Midbrain (tissue), 1 donor: ENCODE measurements around the gene SERINC2.
A peak's percentile ranks its signal among the peaks of the same experiment; 100 is the strongest.
"Not testable (repeated sequence)": the region's sequence is repeated elsewhere in the genome, so short reads cannot be mapped to it uniquely, and the experiment has no call there.

ENCODE experiments used
- DNase-seq: peaks from one replicate; lab custom pipeline; 2025; lab: John Stamatoyannopoulos, UW

The SERINC2 gene

DNA sequence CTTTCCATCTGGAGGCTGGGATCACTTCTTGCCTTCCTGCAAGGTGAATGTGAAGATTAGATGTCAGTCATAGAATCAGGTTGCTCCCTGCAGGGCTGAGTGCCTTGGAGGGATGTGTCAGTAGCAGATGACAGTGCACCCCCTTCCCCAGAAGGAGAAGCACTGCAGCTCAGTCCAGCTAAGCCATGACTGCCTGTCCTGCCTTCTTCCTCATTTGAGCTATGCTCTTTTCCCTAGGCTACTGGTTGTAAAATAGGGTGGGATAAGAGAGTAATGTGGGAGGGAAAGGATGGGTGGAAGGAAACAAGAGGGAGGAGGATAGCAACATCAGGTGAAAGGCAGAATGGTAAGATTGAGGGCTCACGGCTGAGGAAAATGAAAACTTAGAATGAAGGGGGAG is 29.0 kb upstream of the SERINC2 start:
- DNase-seq, result no peak

DNA sequence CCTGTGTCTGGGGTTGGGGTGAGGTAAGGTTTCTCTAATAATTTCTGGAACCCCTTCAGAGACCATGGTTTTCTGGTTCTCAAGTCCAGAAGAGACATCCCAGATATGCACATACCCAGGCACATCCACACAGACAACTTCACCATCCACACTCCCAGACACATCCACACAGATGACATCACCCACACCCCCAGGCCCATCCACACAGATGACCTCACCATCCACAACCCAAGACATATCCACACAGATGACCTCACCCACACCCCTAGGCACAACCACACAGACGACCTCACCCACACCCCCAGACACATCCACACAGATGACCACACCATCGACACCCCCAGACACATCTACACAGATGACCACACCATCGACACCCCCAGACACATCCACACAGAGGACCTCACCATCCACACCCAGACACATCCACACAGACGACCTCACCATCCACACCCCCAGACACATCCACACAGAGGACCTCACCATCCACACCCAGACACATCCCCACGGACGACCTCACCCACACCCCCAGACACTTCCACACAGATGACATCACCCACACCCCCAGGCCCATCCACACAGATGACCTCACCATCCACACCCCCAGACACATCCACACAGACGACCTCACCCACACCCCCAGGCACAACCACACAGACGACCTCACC is 26.3 kb upstream of the SERINC2 start:
- DNase-seq, result not testable (repeated sequence)

DNA sequence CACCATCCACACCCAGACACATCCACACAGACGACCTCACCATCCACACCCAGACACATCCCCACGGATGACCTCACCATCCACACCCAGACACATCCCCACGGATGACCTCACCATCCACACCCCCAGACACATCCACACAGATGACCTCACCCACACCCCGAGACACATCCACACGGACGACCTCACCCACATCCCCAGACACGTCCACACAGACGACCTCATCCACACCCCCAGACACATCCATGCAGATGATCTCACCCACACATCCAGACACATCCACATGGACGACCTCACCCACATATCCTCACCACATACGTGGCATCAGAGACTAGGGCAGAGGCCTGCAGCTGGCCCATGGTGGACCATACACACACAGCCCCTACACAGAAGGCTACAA is 25.4 kb upstream of the SERINC2 start:
- DNase-seq, result no peak

DNA sequence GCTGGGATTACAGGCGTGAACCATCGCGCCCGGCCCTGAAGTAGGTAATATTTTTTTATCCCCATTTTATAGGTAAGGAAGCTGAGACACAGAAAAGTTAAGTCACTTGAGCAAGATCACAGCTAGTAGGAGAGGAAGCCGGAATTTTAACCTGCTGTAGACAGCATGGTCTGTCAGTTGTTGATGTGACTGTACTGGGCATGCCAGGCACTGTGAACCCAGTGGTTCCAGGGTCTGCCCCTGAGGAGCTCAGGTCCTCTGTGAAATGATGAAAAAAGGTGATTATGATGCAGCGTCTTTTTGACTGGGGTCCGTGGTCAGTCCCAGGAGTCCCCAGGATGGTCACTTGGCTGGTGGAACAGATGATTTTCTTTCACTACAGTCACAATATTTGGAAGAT is 23.4 kb upstream of the SERINC2 start:
- no peak for DNase-seq

DNA sequence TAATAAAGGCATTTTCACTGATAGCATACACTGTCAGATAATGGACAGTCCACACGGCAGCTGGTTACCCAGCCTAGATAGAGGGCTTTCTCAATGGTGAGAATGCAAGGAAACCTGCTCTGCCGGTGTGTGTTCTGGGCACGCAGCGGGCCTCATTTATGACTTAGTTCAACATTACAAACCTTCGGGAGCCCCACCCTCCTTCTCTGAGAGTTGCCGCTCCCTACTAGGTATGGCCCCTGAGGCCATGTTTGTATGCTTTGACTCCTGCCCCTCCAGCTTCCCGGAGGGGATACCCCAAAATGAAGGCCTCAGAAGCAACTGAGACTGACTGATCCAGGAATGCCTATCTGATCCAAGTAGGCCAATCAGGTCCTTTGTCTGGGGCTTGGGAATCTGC is 22.9 kb upstream of the SERINC2 start:
- DNase-seq, result no peak

DNA sequence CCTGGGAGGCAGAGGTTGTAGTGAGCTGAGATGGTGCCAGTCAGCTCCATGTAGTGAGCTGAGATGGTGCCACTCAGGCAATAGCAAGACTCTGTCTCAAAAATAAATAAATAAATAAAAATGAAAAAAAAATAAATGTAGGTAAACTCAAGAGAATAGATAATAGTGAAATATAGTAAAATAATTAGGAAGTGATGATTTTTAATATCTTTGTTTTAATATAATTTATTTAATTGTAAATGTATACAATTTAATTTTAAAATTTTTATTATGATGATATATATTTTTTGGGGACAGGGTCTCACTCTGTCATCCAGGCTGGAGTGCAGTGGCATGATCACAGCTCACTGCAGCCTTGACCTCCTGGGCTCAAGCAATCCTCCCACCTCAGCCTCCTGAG is 19.6 kb upstream of the SERINC2 start:
- DNase-seq, result no peak

DNA sequence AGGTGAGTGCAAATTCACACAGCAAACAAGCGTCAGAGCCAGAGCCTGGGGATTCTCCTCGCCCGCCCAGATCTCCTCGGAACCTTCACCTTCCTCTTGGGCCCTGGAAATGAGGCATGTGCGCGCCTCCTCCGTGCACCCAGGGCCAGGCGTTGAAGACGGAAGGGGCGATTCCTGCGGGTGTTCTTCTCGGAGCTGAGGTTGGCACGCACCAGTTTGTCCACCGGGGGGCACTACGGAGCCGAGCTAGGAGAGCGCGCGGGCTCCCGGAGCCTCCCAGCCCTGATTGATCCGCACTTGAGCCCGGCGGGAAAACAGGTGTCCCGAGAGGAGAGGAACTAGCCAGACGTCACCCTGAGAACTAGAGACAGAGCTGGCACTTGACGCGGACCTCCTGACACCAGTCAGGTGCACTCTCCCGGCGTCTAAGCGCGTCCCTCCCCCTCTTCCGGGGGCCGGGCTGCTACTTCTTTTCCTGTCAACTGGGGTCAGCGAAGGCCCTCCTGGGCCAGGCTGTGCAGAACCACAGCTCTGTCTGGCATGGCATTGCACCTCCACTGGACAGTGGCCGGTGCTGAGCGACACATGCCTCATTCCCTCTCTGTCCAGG is 18.3 kb upstream of the SERINC2 start:
- peak; percentile 86 for DNase-seq

DNA sequence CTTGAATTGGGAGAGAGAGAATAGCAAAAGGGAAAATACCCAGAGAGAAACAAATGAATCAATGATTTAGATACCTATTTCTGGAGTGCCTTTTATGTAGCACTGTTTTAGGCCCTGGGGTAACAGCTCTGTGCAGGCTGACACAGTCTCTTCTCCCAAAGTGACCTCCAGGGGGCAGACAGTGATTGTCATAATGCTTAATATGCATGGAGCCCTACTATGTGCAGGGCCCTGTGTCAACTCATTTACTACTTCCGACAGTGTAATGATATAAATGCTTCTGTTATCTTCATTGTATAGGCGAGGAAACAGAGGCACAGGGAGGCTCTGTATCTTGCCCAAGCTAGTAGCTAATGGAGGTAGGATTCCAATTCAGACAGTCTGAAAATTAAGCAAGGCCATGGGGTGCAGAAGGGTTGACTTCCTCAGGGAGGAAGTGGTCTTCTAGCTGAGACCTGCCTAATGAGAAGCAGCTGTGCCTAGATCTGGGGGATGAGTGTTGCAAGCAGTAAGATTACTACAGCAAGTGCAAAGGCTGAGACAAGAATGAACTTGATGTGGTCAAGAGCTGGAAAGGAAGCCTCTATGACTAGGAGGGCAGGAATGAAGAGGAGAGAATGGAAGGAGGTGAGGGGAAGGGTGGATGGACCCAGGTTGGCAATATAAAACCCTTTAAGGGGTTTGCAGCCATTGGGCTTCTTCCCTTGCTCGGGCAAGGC is 16.2 kb upstream of the SERINC2 start:
- DNase-seq, result no peak

DNA sequence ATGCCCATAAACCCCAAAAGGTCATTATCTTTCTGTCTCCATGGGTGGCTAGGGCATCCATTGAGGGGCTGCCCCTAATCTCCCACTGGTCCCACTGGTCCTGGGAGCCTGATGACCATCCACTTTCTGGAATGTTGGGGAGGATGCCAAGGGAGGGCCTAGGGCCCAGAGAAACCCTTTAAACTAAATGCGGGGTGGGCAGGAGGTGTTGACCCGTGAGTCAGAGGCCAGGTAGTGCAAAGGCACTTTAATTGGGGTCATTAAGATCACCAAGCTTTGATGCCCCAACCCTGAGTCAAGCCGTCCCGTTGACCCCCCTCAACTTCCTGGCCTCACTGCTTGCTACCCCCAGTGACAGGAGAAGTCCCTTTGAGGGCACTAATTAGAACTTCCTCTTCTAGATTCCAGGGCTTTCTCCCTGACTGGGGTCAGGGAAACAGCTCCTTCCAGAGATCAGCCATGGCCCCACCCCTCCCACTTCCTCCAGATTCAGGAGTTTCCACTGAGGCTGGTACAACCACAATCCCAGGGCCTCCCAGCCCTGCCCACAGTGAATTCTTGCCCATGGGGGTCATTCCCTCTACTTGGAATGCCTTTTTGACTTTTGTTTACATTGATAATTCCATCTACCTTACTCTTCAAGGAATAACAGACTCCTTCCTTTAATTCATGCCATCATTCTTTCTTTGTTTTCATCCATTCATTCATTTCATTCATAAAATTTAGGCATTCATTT is 15.5 kb upstream of the SERINC2 start:
- DNase-seq, result no peak

DNA sequence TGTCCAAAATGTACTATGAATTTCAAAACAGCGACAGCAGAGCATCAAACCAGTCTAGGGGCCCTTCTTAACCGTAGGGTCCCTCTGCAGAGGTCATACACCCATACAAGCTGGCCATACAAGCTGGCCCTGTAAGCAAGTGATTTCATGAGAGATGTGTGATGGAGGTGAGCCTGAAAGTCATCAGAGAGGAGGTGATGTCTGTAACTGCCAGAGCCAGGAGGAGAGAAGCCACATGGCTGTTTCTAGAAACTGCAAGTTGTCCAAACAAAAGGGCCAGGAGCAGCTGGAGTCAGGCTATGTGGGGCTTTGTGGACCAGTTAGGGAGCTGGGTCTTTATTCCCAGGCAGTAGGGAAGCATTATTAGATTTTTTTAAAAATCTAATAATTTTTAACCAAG is 14.8 kb upstream of the SERINC2 start:
- DNase-seq, result no peak

DNA sequence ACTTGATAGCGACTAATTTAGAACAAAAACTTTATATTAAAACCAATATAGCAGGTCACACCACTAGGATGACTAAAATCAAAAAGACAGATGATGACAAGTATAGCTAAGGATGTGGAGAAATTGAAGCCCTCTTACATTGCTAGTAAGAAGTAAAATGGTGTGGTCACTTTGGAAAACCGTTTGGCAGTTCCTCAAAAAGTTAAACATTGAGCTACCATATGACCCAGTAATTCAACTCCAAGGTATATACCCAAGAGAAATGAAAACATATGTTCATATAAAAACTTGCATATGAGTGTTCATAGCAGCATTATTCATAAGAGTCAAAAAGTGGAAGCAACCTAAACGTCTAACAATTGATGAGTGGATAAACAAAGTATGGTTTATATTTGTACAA is 13.0 kb upstream of the SERINC2 start:
- DNase-seq, result no peak

DNA sequence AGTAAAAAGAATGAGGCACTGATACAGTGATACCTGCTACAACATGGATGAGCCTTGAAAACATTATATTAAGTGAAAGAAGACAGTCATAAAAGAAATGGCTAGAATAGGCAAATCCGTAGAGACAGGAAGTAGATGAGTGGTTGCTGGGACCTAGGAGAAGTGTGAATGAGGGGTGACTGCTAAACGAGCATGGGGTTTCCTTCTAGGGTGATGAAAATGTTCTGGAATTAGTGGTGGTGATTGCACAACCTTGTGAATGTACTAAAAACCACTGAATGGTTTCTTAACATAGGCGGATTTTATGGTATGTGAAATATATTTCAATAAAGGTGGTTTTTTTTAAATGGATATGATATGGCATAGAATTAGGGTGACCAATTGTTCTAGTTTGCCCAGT is 12.6 kb upstream of the SERINC2 start:
- DNase-seq, result no peak

DNA sequence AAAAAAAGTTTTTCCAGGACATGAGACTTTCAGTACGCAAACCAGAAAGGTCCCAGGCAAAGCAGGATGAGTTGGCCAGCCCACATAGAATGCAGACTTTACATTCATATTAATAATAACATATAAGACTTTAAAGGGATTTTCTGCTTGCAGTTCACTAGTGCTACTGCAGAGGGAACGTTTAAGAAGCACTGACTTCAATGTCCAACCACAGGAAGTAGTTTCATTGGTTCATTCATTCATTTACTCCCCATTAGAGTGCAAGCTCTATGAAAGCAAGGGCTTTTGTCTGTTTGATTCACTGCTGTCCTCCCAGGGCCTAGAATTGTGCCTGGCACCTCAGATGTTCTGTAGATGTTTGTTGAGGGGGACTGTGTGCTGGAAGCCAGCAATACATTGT is 11.8 kb upstream of the SERINC2 start:
- no peak for DNase-seq

DNA sequence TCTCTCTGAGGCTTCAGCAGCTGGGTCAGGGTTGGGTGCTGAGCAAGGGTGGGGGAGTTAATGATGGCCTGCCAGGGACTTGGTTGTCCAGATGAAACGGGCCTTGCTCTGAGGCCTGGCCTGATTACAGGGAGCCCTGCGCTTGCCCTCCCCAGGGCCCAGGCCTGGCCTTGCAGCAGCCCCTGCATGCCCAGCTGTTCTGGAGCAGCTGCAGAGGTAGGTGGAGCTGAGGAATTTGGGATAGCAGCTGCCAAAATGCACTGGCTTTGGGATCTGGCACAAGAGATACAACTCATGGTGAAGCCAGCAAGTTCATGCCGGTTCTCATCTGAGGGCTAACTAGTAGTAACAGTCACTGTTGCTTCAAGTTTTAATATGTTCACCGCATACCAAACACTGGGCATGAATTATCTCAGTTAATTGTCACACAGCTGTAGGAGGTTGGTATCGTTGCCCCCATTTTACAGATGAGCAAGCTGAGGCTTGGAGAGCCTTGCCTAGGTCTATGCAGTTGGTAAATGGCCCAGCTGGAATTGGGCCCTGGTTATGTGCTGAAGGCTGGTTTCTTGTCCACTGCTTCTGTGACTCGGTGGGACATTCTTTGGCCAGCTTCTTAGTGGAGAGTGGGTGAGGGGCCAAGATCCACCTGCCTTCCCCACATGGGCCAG is 7.3 kb upstream of the SERINC2 start:
- no peak for DNase-seq

DNA sequence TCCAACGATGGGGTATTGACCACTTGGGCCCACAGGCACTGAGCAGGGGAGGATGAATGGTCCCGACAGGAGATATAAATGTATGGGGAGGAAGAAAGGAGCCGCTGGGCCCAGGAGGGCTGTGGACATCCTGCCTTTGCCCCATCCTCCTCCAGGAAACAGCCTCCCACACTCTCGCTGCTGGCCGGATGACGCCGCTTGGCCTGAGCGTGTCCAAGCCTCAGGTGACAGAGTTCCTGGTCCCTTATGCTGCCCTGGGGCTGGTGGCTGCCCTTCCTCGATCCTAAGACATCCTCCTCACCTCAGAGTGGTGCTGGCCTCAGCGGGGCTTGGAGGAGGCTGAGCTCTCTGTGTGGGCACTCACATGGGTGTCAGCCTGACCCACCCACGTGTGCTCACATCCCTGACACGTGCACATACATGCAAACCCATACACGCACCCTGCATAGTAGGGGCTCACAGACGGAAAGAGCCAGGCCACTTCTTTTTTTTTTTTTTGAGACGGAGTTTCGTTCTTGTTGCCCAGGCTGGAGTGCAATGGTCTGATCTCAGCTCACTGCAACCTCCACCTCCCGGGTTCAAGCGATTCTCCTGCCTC is 5.9 kb upstream of the SERINC2 start:
- DNase-seq, result no peak

DNA sequence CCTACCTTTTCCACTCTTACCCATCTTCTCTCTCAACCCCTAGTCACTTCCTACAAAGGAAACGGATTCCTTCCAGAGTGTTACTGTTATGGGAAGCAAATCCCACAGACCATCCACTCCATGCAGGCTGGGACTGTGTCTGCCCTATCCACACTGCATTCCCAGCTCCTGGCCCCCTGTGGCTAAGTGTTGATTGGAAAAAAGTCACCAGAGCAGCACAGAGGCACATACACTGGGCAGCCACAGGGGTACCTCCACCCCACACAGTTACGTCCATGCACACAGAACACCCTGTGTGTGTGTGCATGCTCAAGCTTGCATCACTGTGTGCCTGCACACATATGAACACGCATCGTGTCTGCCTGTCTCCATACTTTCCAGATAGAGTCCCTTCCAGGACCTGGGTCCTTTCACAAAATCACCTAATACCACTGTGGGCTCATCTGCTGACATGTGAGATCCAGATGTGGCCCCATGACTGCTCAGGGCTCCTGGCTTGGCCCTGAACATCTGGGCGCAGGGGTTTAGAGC is 4.2 kb upstream of the SERINC2 start:
- no peak for DNase-seq

DNA sequence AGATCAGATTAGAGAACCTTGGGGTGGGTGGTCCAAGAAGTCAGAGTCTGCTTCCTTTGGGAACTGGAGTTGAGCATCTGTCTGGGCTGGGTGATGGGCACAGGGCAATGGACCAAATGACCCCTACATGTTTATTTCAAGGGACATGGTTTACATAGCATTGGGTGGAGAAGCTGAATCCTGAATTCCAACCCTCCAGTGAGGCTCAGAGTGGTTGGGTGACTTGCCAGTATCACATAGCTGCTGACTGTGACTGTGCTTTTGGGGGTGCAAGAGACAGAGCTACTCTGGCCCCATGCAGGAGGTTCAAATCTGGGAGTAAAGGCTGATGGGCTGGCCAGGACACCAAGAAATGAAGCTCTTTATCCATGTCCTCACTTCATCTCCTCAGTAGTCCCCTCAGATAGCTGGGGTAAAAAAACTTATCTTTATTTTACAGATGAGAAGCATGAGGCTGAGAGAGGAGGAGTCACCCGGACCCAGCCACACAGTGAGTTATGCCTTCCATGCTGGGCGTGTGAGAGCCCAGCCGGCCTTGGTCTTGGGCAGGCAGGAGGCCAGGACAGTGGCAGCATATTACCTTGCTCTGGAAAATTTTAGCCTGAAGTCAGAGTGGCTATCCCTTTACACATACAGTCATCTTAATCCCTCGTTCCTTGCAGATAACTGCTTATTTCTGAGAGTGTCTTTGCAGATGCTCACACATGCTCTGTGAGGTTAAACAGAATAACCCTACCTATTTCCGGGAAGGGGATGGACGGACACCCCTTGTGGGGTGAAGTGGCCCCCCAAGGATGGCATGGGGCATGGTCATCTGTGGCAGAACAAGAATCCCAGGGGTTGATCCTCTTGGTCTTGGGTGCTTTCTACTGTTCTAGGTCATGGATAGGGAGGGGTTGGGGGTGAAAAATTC is 2.8 kb upstream of the SERINC2 start:
- DNase-seq, result no peak

DNA sequence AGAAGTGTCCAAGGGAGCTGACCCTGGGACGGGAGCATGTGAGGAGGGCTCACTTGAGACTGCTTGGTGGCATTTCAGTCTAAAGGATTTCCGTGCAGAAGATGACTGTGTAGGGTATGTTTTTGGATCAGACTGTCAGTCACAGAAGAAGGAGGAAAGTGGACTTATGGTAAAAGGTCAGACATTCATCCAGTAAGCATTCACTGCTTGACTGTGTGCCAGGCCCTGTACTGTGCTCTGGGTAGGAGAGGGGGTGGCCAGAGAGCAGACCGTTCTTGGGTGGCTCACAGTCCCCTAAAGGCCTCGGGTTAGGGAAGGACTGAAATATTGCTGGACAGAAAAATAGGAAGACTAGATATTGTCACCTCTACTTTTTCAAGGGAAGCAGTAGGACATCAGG is 2.1 kb upstream of the SERINC2 start:
- DNase-seq, result no peak

DNA sequence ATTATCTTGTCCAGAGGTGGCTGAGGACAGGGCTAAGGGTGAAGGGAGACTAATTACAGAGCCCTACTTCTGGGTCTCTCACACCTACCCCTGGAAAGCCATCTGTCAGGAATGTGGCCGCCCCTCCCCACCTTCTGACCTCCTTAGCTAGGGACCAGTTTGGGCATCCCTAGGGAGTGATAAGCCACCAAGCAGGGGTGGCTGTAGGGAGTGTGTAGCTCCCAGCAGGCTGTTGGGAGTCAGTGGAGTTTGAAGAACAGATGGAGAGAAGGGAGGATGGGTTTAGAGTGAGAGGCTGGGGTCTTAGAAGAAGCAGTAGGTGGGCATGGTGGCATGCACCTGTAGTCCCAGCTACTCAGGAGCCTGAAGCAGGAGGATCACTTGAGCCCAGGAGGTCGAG is 808 bp upstream of the SERINC2 start:
- no peak for DNase-seq

DNA sequence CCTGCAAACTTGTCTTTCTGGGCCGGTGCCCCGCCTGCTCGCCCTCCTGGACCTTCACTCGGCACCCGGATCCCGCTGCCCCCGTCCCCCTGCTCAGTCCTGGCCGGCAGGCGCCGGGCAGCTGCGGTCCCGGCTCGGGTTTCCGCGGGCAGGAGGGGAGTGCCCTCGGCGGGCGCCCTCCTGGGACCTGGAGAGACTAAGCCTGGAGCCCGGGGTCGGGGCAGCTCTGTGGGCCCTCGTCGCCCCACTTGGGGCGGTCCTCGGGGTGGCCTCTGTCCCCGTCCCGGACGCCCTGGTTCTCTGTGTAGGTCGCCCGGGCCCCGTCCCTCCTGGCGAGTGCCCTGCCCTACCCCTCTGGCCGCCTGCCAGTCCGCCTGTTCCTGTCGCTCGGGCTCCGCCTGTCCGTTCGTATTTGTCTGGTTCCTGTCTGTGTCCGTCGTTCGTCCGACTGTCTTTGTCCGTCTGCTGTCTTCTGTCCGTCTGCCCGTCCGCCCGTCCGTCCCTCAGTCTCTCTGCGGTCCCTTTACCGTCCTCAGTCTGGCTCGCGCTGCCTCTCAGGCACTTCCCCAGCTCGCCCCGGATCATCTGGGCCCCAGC is 490 bp downstream of the SERINC2 start:
- peak; percentile 28 for DNase-seq
